A204.1 (cell line): ENCODE measurements around the gene RASAL2.

ENCODE experiments used
- FAIRE-seq: peaks from 2 replicates; lab custom pipeline; 2012; peaks lifted over from hg19 to GRCh38; lab: Jason Lieb, UNC

Gene RASAL2

GRCh38 chr1:178393370-178393769 is 299.5 kb downstream of the RASAL2 start:
- no peak for FAIRE-seq

DNA sequence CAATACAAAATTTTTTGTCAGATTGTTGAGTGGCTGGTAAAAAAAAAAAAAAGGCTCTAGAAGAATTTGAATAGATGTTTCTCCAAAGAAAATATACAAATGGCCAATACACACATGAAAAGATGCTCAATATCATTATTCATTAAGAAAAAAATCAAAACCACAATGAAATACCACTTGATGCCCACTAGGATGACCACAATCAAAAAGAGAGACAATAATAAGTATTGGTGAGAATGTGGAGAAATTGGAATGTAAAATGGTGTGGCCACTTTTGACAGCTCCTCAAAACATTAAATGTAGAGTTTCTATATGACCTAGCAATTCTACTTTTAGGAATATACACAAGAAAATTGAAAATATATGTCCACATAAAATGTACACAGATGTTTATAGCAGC is 302.9 kb downstream of the RASAL2 start:
- no peak for FAIRE-seq

- peak; percentile 9 for FAIRE-seq
Observed at GRCh38 chr1:178397678-178398077, 303.8 kb downstream of the RASAL2 start.

DNA sequence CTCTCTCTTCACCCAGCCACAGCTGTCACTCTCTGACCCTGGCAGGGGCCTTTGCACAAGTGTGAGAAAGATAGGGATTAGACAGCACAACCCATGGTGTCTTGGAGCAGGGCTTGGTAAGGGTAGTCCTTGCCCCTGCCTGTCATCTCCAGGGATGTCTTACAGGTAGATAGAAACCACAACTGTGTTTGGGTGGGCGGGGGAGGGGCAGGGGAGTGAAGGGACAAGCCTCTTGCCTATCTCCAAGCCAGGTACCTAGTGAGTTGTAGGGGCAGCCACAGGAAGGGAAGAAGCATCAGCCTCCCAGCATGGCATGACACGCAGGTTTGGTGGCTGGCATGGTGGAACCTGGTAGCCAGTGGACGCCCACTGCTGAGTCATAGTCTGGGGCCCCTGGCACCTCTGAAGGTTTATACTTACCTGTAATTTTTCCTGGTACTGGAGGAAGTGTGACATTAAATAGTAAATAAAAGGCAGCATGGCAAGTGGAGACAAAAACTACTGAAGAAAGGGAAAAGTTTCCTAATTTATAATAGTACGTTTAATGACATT is 305.3 kb downstream of the RASAL2 start:
- no peak for FAIRE-seq

GRCh38 chr1:178405137-178405536 is 311.2 kb downstream of the RASAL2 start:
- FAIRE-seq: no peak

DNA sequence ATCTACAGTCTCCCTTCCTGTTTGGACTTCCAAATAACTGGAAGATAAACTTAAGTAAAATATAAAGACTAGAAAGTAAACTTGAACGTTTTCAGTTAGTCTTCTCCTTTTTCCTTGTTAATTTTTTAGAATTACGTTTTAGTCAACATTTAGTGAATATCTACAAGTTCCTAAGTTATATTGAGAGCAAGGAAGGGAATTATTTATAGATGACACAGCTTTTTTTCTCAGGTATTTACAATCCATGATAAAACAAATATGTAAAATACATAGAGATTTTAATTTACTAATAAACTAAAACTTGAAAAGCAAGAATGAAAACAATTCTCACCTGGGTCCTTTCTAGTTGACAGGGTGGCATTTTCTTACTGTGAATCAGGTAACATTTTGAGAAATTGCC is 313.3 kb downstream of the RASAL2 start:
- FAIRE-seq: no peak

- no peak for FAIRE-seq
Observed at GRCh38 chr1:178407655-178408054, 313.8 kb downstream of the RASAL2 start.

DNA sequence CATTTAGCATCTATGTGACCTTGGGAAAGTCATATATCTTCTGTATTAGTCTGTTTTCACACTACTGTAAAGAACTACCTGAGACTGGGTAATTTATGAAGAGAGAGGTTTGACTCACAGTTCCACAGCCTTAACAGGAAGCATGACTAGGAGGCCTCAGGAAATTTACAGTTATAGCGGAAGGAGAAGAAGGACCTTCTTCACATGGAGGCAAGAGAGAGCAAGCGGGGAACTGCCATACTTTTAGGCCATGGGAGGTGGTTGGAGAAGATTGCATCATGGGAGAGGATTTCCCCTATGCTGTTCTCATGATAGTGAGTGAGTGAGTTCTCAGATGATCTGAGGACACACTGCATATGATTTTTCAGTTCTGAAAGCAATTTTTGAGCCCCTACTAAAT is 315.0 kb downstream of the RASAL2 start:
- FAIRE-seq: no peak

GRCh38 chr1:178409541-178409940 is 315.6 kb downstream of the RASAL2 start:
- no peak for FAIRE-seq

GRCh38 chr1:178411756-178412399 is 318.0 kb downstream of the RASAL2 start:
- FAIRE-seq: no peak

GRCh38 chr1:178412400-178412770 is 318.5 kb downstream of the RASAL2 start:
- FAIRE-seq: no peak

DNA sequence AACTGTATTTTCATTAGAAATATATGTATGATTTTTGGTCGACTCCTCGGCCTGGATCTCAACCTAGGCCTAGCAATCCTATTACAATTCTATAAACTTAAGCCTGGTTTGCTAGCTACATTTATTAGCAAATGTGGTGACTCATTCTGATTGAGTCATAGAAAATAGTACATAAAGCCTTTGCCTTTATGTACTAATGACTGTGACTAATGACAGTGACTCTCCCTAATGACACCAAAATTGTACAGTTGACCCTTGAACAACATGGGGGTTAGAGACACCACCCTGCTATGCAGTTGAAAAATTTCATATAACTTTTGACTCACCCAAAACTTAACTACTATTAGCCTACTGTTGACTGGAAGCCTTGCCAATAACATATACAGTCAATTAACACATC is 324.0 kb downstream of the RASAL2 start:
- no peak for FAIRE-seq

DNA sequence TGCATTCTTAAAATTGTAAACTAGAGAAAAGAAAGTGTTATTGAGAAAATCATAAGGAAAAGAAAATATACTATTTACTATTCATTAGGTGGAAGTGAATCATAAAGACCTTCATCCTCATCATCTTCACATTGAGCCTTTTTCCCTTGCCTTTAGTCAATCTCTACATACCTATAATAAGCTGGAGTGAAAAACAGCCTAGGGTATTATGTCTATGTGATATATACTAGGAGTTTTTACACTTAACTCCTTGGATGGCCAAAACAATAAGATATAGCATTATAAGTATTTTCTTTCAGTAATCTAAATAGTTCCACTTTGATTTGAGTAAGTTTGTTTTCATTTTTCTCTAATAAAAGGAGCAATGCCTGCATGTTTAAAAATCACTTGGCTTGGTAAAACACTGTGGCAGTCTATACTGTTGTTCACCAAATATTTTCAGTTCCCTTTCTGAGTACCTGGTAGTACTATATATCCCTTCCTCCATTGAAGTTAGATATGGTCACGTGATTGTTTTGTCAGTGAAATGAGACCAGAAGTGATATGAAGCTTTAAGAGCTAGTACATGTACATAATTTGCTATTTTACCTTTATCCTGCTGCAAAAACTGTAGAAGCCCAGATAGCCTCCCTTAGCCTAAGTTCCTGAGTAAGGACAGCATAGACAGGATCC is 324.5 kb downstream of the RASAL2 start:
- no peak for FAIRE-seq

GRCh38 chr1:178434360-178434759 is 340.5 kb downstream of the RASAL2 start:
- no peak for FAIRE-seq

DNA sequence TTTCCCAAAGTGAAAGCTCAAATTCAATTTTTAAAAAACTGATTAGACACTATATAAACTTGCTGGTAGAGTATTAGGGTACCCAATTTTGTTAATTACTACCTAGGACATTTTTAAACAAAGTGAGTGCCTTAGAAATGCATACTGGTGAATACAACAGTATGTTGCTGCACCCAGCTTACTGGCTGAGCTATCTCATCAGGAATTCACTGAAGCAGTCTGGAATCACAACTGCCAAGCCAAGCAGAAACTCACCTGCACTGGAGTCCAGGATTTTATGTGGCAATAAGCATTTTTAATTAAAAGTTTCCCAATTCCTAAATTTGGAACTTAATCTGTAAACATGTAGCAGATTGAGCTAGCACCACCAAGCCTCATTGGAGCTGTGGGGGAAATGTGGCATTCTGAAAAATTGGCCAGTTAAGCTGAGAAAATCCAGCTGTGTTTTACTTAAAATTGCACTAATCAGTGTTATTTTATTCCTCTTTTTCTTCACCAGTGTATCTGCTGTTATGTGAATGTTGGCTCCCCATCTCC is 341.1 kb downstream of the RASAL2 start:
- FAIRE-seq: no peak

DNA sequence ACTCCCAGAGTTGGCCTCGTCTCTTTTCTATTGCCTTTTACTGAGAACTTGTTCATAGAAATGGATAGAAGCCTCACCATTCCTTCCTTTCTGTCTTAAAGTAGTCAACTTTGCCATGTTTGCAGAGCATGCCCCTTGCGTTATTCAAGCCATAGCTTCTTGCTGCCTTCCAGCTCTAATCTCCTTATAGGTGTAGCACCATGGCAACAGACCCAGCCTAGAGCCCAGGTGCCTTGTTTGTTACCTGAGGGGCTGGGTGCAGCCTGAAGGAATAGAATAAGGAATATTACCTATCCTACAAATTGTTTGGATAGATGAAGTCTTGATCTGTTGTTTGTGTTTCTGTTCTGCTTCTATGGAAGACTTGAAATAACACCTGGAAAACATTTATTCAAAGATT is 343.0 kb downstream of the RASAL2 start:
- no peak for FAIRE-seq

DNA sequence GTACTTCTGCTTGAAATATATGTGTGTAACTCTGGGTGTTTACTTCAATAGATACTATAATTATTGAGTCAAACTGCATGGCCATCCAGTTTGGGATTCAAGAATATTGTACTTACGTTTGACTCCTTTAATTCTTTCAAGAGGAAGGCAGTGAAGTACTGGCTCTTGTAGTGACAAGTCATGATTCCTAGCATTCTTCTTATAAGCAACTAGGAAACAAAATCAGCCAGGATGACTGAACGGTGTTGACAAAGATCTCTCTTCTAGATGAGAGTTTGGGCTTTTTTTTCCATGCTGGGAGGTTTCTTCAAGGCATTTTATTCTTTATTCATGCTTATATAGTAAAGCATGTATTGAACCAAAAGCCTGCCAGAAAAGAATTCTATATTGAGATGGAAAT is 344.5 kb downstream of the RASAL2 start:
- no peak for FAIRE-seq

- no peak for FAIRE-seq
Observed at GRCh38 chr1:178442925-178443324, 349.0 kb downstream of the RASAL2 start.

DNA sequence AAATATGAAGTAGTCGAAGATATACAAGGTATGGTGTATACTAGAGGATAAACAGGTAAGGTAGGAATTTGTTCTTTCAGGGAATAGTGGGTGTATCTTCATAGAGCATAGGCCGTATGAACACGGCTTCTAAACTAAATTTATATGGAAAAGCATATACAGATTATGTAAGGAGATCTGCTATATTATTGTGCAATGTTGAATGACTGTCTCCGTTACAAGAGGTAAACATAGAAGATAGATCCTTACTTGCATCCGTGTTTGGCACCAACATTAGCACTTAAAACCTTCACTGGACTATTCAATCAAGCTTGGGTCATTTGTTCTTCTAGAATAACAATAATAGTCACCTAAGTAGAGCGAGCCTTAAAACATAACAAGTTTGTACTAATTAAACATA is 357.0 kb downstream of the RASAL2 start:
- FAIRE-seq: no peak

DNA sequence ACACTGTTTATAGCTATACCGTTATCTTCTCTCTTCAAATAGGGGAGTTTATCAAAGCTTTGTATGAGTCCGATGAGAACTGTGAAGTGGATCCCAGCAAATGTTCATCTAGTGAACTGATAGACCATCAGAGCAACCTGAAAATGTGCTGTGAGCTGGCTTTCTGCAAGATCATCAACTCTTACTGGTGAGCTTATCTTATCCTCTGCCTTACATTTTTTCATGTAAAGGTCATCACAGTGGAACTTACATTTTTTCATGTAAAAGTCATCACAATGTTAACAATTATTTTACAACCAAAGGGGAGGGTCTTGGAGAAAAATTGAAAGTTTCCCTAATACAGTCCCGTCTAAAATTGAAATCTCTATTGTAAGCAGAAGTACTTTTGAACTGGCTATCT is 357.6 kb downstream of the RASAL2 start:
- FAIRE-seq: no peak

- no peak for FAIRE-seq
Observed at GRCh38 chr1:178452013-178452412, 358.1 kb downstream of the RASAL2 start.

GRCh38 chr1:178456472-178456871 is 362.6 kb downstream of the RASAL2 start:
- FAIRE-seq: no peak

- no peak for FAIRE-seq
Observed at GRCh38 chr1:178457651-178458050, 363.7 kb downstream of the RASAL2 start.

DNA sequence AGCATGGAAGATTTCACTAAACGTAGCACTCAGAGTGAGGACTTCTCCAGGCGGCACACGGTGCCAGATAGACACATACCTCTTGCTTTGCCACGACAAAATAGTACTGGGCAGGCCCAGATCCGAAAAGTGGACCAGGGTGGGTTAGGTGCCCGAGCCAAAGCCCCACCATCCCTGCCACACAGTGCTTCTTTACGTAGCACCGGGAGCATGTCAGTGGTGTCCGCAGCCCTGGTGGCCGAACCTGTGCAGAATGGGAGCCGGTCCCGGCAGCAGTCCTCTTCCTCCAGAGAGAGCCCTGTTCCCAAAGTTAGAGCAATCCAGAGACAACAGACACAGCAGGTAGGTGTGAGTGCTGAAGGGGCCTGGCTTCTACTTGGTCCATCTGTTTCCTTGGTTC is 364.3 kb downstream of the RASAL2 start:
- no peak for FAIRE-seq
